Measurements from ENCODE around the gene PRRC2B.
"Not testable (repeated sequence)": the region's sequence is repeated elsewhere in the genome, so short reads cannot be mapped to it uniquely, and the experiment has no call there.

The PRRC2B gene

DNA sequence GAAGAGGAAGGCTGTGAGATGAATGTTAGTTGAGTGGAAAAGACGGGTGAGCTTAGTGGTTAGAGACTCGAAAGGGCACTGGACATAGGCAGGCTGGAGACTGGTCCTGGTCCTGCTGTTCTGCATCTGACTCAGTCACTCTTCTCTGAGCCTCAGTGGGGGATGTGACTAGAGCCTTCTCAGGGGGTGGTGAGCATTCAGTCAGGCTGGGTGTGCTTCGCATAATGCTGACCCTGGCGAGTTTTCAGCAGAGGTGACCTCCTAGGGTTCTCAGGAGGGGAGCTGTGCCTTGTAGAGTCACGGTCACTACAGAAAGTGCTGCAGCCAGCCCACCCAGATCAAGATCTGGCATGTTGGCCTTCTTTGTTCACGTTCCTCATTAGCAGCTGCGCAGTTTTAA lies 44.3 kb downstream of the PRRC2B start:
- no peak for DNase-seq

DNA sequence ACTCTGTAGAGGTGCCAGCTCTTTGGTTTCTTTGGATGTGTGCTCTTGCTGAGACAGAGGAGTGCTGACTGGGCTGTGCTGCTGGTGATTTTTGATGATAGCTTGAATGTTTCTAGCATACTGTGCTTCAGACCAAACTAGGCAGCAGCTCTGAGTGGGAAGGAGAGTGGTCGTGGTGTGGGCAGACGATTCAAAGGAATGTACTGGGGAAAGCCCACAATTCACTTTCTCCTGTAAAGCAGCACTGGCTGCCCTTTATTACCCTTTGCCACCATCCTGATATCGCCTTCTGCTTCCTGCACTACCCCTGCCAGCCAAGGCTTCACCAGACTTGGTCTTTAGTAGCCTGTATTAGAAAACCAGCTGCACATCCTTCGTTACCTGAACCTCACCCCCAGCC lies 45.3 kb downstream of the PRRC2B start:
- peak; percentile 29 to 36 (median 35) for DNase-seq

DNA sequence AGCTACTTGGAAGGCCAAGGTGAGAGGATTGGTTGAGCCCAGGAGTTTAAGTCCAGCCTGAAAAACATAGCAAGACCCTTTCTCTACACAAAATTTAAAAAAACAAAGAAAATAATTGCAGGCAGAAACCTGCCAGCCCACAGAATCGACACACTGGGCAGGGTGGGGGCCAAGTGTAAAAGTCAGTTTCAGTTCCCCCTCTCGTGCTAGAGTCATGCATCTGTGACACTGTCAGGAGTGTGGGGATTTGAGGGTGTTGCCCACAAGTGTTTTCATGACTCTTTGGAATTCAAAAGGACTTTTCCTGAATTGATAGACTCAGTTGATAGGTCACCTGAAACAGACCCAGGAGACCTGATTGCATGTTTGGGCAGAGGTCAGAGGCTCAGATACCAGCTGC lies 47.6 kb downstream of the PRRC2B start:
- peak; percentile 78 to 86 (median 83) for DNase-seq

DNA sequence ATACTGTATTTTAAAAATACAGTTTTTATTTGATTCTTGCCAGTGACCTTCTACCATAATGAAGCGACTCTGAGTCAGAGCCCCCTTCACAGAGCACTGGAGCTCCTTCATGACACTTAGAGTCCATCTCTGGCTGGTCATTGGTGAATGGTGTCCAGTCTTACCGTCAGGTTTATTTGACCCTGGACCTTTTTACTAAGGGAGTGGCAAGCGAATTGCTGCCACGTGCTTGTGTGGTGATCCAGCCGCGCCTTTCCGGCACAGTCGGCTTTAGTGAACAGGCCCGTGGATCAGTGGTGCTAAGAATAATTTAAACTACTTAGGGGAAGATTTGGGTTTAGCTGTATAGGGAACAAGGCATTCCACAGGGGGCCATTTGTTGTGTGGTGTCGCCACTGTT lies 48.5 kb downstream of the PRRC2B start:
- no peak for DNase-seq

DNA sequence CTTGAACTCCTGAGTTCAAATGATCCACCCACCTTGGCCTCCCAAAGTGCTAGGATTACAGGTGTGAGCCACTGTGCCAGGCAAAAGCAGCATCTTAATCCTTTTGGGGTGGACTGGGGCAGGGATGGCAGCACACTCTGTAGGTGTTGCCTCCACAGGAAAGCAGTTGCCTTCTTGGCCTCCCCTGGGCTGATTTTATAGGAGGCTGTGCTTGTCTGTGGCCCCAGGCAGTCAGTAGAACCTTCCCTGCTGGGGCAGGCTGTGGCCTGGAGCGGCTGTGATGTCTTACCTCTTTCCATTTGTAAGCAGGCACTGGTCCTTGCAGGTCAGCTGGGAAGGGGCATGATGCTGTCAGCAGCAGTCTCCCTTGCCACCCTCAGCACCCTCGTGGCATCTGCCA lies 49.8 kb downstream of the PRRC2B start:
- DNase-seq = no peak

DNA sequence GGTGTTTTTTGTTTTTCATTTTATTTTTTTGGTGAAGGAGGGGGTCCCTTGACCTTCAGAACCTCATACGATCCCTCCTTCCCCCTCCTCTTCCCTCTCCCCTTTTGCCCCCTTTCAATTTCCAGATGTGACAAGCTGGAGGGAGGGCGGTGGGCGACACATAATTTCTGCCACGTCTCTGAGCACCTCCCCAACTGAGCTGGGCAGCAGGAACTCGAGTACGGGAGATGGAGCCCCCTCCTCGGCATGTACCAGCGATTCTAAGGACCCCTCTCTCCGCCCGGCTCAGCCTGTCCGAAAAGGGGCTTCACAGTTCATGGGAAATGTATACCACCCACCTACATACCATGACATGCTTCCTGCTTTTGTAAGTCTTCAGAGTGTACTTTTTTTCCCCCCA lies 52.4 kb downstream of the PRRC2B start:
- DNase-seq = no peak

DNA sequence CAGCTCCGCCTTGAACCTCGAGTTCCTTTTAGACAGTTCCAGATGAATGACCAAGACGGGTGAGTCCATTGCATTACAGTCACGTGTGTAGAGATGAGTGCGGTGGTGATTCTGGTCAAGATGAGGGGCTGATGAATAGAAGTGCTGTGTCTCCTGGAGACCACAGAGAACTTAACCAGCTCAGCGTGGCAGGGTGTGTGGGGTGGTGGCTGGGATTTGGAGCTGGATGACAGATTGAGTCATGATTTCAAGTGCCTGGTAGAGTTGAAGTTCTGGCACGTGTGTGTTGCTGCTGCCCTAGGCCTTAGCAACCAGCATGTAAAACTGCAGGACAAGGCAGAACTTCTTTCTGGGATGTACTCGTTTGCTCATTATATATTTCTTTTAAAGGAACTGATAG lies 53.3 kb downstream of the PRRC2B start:
- DNase-seq = peak in 1 of 3 donors; percentile 10

DNA sequence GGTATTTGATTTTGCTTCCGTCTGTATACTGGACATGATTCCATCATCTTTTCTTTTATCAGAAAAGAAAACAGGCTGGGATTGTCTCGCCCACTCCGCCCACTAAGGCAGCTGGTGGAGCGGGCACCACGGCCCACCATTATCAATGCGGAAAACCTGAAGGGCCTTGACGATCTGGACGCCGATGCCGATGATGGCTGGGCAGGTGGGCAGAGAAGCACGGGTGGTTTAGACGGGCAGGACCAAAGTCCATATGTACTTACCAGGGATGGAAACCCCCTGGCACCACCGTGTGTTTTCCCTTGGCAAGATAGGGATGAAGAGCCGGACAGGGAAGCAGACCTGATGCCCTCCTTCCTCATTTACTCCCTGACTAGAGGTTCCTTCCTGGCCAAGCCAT lies 53.7 kb downstream of the PRRC2B start:
- no peak for DNase-seq

DNA sequence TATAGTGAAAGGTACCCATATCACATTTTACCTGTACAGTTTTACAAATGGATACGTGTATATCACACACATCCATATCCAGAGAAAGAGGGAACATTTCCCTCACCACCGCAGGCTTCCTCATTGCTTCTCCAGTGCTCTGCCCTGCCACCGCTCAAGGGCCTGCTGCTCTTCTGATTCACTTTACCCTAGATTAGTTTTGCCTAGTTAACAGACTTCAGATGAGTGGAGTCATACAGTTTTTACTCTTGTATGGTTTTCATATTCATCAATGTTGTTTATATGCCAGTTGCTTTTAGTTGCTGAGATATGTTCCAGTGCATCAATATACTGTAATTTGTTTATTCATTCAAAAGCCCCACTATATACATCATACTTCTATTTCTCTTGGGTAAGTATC lies 54.9 kb downstream of the PRRC2B start:
- DNase-seq = no peak

- no peak for DNase-seq
Observed at GRCh38 chr9:131449276-131449675, 55.4 kb downstream of the PRRC2B start.

DNA sequence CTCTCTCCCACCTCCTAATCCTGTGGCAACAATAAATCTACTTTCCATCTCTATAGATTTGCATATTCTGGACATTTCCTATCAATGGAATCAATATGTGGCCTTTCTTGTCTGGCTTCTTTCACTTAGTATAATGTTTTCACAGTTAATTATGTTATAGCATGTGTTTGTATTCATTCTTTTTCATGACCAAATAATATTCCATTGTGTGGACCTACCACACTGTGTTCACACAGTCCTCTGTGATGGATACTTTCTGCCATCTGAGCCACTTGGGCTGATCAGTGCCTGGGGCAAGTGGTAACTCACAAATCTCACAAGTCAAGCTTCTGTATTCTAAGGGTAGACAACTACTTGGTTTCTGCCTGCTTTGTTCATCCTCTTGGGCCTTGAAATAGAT lies 60.1 kb downstream of the PRRC2B start:
- no peak for DNase-seq

DNA sequence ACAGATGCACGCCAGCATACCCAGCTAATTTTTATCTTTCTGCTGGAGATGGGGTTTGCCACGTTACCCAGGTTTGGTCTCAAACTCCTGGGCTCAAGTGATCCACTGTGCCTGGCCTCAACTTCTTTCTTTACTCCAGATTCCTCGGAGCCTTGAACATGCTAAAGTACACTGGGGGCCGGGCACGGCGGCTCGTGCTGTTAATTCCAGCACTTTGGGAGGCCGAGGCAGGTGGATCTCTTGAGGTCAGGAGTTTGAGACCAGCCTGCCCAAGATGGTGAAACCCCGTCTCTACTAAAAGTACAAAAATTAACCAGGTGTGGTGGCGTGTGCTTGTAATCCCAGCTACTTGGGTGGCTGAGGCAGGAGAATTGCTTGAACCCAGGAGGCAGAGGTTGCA lies 61.8 kb downstream of the PRRC2B start:
- DNase-seq = not testable (repeated sequence)

DNA sequence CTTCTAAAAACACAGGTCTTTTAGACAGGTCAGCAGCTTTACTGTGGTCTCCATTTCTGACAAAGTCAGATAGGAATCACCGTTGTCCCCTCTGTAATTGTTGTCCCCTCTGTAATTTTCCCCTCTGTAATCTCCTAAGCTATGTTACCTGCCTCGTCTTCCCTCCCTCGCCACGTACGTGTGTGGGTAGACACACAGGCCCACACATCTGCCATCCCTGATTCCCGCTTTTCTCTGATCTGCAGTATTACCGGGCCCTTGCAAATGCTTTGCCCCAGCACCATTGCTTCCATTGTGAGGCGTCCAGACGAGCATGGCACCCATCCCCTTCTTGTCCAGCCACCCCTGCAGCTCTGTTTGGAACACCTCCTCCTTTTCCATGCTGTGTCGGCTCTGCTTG lies 63.9 kb downstream of the PRRC2B start:
- DNase-seq = no peak

DNA sequence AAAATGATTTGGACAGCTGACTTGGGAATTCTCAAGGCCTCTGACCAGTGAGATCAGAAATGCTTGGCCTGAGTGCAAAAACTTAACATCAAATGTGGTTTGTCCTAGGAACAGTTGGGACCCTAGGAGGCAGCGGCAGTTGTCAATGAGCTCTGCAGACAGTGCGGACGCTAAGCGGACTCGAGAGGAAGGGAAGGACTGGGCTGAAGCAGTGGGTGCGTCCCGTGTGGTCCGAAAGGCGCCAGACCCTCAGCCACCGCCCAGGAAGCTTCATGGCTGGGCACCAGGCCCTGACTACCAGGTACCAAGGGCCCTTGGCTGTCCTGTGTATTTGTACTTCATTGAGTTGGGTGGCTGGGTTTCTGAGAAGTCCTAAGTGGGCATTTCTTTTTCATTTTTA lies 65.2 kb downstream of the PRRC2B start:
- DNase-seq = no peak

GRCh38 chr9:131461166-131461565 lies 67.3 kb downstream of the PRRC2B start:
- no peak for DNase-seq

- no peak for DNase-seq
Observed at GRCh38 chr9:131464354-131465000, 70.6 kb downstream of the PRRC2B start.

DNA sequence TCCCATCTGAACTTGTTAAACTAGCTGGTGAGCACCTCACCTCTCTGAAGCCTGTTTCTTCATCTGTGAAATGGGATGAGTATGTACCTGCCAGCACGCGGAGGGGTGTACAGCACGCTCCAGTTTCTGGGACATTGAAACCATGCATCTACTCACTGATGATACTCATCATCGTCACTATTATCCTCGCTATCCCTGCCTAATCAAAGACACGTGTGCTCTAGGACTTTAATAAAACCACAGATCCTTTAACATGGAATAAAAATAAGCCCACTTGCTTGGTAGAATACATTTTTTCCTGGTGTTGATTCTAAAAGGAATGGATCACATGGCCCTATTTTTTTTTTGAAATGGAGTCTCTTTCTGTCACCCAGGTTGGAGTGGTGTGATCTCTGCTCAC lies 71.5 kb downstream of the PRRC2B start:
- DNase-seq = no peak

DNA sequence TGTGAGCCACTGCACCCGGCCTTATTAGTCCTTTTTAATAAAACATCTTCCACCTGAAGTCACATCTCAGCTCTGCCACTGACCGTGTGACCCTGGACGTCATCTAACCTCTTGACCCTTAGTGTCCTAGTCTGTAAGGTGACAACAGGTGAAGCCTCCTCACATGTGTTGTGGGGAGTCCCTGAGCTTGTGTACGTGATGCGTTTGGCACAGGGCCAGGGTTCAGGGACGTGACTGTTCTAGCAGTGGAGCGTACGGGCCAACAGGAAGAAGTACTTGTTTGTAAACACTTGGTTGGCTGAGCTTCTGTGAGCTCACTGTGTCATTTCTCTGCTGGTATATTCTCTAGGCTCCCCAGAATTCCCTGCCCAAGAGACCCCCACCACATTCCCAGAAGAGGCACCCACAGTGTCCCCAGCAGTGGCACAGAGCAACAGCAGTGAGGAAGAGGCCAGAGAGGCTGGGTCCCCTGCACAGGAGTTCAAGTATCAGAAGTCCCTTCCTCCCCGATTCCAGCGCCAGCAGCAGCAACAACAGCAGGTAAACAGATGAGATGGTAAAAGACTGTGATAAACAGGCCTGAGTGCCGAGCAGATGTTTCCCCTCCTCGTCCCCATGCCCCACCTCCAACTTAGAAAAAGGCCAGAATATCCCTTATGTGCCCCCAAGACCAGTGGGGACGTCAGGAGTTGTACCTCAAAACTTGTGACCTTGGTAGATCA lies 73.5 kb downstream of the PRRC2B start:
- no peak for DNase-seq

DNA sequence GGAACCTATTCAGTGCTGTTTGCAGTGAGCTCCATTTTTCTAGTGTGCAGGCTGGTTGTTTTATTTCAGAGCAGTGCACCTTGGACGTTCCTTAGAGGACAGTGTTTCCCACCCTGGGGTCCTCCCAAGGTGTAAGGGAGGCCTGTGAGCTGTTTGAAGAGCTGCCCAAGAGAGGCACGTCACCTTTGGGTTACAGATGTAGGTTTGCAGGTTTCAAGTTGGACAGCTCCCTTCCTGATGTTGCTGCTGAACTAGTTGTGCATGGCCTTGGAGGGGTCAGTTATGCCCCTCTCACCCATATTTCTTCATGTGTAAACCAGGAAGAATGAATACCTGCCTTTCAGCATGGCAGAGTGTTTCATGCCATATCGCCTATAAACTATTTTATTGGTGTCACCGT lies 74.1 kb downstream of the PRRC2B start:
- no peak for DNase-seq

- DNase-seq = no peak
Observed at GRCh38 chr9:131469356-131469755, 75.5 kb downstream of the PRRC2B start.

GRCh38 chr9:131469951-131470350 lies 76.1 kb downstream of the PRRC2B start:
- no peak for DNase-seq

DNA sequence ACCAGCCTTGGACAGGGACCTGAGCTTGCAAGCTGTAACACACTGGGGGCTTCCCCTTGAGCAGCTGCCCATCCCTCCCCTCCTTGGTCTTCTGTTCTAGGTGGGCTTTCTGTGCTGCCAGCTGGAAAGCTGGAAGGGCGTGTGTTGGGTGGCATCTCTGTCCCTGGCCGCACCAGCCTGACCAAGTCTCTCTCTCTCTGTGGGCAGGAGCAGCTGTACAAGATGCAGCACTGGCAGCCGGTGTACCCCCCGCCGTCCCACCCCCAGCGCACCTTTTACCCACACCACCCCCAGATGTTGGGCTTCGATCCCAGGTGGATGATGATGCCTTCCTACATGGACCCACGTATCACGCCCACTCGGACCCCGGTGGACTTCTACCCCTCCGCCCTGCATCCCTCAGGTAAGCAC lies 76.7 kb downstream of the PRRC2B start:
- no peak for DNase-seq

- not testable (repeated sequence) for DNase-seq
Observed at GRCh38 chr9:131472085-131472484, 78.2 kb downstream of the PRRC2B start.

GRCh38 chr9:131473198-131473885 lies 79.5 kb downstream of the PRRC2B start:
- DNase-seq = no peak
